Activated CD4-positive, alpha-beta T cell treated with anti-CD3 and anti-CD28 coated beads for 48 hours (primary cell): ENCODE measurements around the gene USP30.

ENCODE experiments used
- DNase-seq: peaks from one replicate; pipeline ENCODE4 v3.0.0-alpha.2; 2020

USP30 gene

GRCh38 chr12:109098651-109099050 lies 46.3 kb downstream of the USP30 start:
- no peak for DNase-seq

DNA sequence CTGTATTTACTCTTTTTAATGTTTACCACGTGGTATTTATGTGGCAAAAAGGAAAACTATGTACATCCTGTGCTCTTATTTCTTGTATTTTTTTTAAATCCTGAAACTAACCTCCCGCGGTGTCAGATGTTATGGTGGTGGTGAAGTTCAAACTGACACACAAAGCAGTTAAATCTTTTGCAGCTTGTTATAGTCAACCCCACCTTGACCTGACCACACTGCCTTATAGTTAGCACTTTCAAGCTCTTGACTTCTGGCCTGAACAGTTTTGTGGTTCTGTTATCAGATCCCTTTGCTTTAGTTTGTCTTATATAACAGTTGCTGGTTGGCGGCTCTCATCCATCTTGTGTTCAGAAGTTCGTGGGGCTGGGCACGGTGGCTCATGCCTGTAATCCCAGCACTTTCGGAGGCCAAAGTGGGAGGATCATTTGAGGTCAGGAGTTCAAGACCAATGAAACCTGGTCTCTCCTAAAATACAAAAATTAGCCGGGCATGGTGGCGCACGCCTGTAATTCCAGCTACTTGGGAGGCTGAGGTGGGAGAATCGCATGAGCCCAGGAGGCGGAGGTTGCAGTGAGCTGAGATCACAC lies 47.1 kb downstream of the USP30 start:
- no peak for DNase-seq

GRCh38 chr12:109100741-109101140 lies 48.4 kb downstream of the USP30 start:
- no peak for DNase-seq

- DNase-seq, result no peak
Observed at GRCh38 chr12:109102491-109102890, 50.1 kb downstream of the USP30 start.

DNA sequence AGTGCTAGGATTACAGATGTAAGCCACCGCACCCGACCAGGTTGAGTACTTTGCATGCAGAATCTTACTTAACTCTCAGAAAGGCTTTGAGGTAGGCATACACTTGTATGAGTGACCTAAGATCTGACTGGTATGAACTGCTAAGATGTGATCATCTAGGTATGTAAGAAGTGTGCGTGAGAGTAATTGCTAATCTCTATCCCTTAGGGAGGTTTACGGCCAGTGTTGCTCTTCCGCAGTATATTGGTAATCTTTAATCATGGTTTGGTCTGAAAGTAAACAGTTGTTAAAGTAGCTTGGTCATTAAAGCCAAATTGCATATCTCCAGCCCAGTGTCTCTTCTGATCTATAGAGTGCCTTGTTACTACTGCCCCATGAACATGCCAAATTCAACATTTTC lies 52.8 kb downstream of the USP30 start:
- no peak for DNase-seq

GRCh38 chr12:109109746-109110350 lies 57.5 kb downstream of the USP30 start:
- DNase-seq, result no peak

DNA sequence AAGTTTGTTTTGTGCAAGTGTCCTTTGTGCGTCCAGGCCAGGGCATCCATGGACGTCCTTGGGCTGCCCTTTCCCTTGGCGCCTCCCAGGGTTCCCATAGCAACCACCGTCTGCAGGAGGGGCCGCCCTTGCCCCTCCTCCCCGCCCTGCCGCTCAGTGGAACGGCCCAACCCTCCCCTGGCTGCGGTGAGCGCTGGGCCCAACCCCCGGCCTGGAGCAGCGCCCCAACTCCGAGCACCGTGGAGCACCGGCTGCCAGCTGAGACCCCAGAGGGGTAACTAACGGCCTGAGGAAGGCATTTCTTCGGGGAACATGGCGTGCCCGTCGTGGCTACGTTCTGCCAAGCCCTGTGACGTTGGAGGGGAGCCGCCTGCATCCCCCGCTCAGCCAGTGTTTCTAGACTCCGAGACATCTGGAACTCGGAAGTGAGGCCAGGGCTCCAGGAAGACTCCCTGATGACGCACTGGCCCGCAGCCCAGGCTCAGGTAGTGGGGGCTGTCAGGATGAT lies 58.7 kb downstream of the USP30 start:
- DNase-seq, result peak; percentile 64

DNA sequence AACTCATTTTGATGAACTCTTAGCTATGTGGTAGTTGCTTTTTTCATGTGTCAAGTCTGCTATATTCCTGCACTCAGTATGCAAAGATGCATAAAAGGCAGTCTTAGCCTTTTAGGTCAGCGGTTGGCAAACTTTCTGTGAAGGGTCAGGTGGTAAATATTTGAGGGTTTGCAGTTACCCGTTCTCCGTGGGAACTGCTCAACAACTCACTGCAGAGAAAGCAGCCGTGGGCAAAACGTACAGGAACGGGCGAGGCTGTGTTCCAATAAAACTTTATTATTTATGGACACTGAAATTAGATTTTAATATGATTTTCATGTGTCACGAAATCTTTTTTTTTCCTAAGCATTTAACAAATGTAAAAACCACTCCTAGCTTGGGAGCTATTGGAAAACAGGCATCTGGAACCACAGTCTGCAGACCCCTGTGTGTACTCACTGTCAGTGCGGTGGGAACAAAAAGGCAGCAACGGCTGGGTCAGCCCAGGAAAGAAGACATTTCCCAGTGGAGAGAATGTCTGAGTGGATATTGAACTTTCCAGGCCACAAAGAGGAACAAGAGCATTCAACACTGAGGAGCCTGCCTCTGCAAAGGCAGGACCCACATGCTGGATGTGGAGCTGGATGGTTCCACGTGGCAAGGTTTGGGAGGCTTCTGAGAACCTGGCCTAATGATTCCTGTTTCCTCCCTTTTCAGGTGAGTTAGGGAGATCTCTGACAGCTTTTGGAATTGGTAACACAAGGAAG lies 60.5 kb downstream of the USP30 start:
- no peak for DNase-seq

GRCh38 chr12:109113661-109114321 lies 61.4 kb downstream of the USP30 start:
- DNase-seq, result no peak

- no peak for DNase-seq
Observed at GRCh38 chr12:109114644-109115043, 62.3 kb downstream of the USP30 start.

DNA sequence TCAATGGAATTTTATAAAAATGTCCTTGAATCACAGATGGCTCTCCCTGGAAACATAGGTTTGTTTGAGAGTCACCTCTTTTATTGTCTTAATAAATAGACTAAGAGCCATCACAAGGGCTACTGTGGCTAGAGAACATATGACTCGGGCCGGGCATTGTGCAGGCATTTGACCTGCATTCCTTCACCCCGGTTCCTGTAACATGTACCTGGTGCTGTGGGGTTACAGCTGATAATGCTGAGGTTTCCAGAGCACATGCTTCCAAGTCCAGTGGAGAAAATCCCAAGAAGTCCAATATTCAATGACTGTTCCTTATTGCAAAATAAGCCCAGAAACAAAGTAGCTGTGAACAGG lies 63.0 kb downstream of the USP30 start:
- no peak for DNase-seq

DNA sequence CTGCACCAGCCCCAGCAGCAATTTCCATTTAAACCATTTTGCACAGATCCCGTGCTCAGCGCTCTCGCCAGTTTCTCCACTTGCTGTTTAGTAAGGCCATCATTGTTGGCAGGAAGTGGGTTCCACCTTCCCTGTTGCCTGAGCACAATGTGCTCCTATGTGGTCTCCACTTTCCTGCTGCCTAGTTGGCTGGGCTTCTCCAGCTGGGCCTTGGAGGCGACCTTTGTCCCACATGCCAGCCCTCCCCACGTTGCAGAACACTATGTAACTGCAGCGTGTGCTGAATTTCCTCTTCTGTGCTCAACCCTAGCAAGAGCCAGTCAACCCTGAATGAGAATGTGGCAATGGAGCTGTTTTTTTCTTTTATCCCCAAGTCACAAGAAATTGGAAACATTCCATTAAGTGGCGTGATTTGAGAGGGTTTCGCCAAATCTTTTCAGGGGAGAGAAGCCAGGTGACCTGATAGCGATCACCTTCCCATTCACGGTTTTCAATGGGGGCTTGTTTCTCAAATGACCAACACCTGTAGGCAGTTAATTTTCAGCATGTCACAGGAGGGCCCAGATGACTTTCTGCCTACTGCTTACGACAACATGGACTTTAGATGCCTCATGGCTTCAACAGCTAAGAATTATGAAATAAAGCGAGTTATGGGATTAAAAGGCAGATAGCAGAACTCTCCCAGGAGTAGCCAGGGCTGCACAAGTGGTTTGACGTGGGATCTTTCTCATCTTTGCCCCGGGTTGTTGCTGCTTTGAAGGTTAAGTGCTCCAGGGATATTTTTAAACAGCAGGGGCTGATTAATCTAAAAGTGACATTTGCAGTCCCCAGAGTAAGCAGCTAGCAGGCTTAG lies 63.6 kb downstream of the USP30 start, which contains the start of gene ACACB:
Gene ACACB, plus strand, starts transcription at position 830 of the 853 bp plus-strand sequence. CDS start 22,819 bp downstream, outside the sequence.
- DNase-seq, result no peak

DNA sequence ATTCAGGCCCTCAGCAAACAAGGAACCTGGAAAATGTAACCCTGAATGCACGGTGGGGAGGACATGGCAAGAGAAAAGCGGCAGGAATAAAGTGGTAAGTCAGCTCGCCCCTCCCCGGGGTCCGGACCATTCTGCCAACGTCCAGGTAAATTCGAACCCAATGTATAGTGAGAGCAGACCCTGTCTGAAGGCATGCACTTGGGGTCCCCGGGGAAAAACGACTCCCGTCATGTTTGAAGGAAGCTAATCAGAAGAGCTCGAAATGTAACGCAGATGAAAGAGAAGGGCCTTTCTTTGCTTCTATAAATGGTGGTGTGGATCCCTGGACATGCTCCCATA lies 64.2 kb downstream of the USP30 start:
- no peak for DNase-seq

- no peak for DNase-seq
Observed at GRCh38 chr12:109120095-109120494, 67.7 kb downstream of the USP30 start.

DNA sequence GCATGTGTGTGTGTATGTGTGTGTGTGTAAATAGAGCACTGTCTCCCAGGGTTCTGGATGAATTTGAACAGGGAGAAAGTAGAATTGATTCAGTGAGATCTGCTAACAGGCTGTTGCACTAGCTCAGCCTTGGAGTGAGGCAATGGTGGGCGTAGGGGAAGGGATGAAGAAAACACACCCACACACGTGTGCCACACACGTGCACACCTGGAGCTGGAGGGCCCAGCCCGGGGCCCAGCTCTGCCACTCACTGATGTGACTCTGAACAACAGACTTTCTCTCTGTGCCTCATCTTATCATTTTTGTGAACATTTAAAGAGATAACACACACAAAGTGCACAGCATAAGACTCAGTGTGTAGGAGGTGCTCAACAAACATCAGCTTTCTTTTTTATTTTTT lies 68.2 kb downstream of the USP30 start:
- DNase-seq, result no peak

GRCh38 chr12:109121346-109121880 lies 69.0 kb downstream of the USP30 start:
- no peak for DNase-seq

GRCh38 chr12:109124878-109125648 lies 72.7 kb downstream of the USP30 start:
- no peak for DNase-seq

DNA sequence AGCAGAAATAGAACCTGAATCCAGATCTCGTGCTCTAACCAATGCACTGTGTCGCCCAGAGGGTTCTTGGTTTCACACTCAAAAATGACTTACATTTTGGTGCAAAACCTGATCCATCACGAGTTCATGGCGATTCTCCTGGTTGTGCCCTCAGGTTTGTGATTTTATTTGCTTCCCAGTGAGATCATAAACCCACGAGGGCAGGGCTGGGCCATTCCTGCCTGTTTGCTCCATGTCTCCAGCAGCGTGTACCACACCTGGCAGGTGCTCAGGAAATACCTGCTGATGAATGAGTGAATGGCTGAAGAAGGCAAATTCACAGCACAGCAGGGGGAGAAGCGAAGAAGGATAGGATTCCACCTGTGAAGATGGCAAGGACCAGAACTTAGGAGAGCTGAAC lies 73.4 kb downstream of the USP30 start:
- no peak for DNase-seq

GRCh38 chr12:109126784-109127183 lies 74.4 kb downstream of the USP30 start:
- DNase-seq, result no peak

DNA sequence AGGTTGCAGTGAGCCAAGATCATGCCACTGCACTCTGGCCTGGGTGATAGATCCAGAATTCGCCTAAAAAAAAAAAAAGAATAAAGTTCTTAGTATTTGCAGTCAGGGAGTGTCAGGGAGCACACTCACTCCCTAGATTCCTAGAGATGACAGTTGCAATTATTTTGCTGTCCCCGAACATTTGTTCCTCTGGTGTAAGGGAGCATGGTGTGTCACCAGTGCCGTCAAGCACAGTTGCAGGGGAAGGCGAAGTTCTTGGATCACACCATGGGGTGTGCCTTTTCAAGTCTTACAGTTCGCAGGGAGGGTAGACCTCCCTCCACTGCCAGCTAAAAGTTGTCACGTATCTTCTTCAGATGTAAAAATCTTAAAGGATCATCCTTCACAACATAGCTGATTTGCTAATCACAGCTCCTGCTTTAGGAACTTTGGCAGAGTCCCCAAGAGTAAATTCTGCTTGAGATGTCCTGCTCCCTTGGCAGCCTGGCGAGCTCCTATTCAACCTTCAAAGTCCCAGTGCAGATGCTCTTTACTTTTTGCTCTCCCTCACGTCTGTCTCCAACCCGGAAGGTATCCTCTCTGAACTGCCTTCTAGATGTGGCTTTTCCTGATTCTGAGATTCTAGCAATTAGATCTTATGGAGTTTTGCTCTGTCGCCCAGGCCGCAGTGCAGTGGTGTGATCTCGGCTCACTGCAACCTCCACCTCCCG lies 75.3 kb downstream of the USP30 start:
- no peak for DNase-seq
